HEK293 (cell line): ENCODE measurements around the gene NSUN3.

ENCODE experiments used
- CTCF ChIA-PET: fragments of 350-600 bp; formaldehyde crosslinking; extraction: SDS; loops from one replicate; lab custom pipeline; 2021; ENCODE audit warnings: antibody characterized with exemption; lab: Yijun Ruan, JAX
- POLR2A ChIA-PET: fragments of 300-600 bp; formaldehyde crosslinking; extraction: SDS; loops from one replicate; lab custom pipeline; 2020; ENCODE audit warnings: antibody characterized with exemption, inconsistent platforms; lab: Yijun Ruan, JAX
- H3K27ac ChIP-seq: fragments of 200-500 bp; sonication (Bioruptor generic); 2 replicates; pipeline ENCODE4 v1.5.1; 2014; ENCODE audit warnings: low read depth, low read length, control low read depth, inconsistent platforms; ENCODE audit errors: extremely low read depth
- H3K36me3 ChIP-seq, 2 experiments: fragments of 200-500 bp in 1 of 2; sonication (Bioruptor generic) in 1 of 2; 1 replicate in 1 of 2; 2 replicates in 1 of 2; pipeline ENCODE4 v1.5.1; 2014 to 2017; ENCODE audit warnings: inconsistent platforms in 2 of 2, low read length in 2 of 2; ENCODE audit not compliant: control insufficient read depth in 2 of 2, insufficient read depth in 1 of 2
- H3K4me1 ChIP-seq: fragments of 200-500 bp; sonication (Bioruptor generic); 2 replicates; pipeline ENCODE4 v1.5.1; 2014; ENCODE audit warnings: mild to moderate bottlenecking, low read length, inconsistent platforms; ENCODE audit not compliant: control insufficient read depth, insufficient read depth
- H3K4me3 ChIP-seq: 2 replicates; pipeline ENCODE4 v1.5.1; 2011; ENCODE audit warnings: low read depth, mild to moderate bottlenecking, control low read depth, low read length, moderate library complexity
- H3K9me3 ChIP-seq: fragments of 200-500 bp; sonication (Bioruptor generic); 2 replicates; pipeline ENCODE4 v1.5.1; 2014; ENCODE audit warnings: low read depth, low read length, inconsistent platforms; ENCODE audit not compliant: control insufficient read depth, insufficient read depth
- EGR2 ChIP-seq: fragments of 450-650 bp; formaldehyde crosslinking; IDR thresholded peaks from 2 replicates; pipeline ENCODE4 v1.5.1; 2016; ENCODE audit warnings: low read depth, missing biosample characterization, missing genetic modification characterization
- ELK4 ChIP-seq: IDR thresholded peaks from 2 replicates; pipeline ENCODE4 v1.6.1; 2011; ENCODE audit warnings: mild to moderate bottlenecking, low read depth, low read length, borderline replicate concordance
- GLIS1 ChIP-seq: fragments of 450-650 bp; formaldehyde crosslinking; IDR thresholded peaks from 2 replicates; pipeline ENCODE4 v1.5.1; 2016; ENCODE audit warnings: missing biosample characterization, missing genetic modification characterization
- HOXC10 ChIP-seq: sonication (generic); formaldehyde crosslinking; IDR thresholded peaks from 2 replicates; pipeline ENCODE4 v1.8.1; 2023; ENCODE audit warnings: mild to moderate bottlenecking, missing genetic modification reagents
- MYNN ChIP-seq: fragments of 450-650 bp; formaldehyde crosslinking; IDR thresholded peaks from 2 replicates; pipeline ENCODE4 v1.5.1; 2016; ENCODE audit warnings: missing biosample characterization, missing genetic modification characterization, borderline replicate concordance
- OSR2 ChIP-seq: fragments of 450-650 bp; formaldehyde crosslinking; IDR thresholded peaks from 2 replicates; pipeline ENCODE4 v1.5.1; 2016; ENCODE audit warnings: missing biosample characterization, missing genetic modification characterization
- OVOL3 ChIP-seq: fragments of 450-650 bp; formaldehyde crosslinking; IDR thresholded peaks from 2 replicates; pipeline ENCODE4 v1.5.1; 2016; ENCODE audit warnings: missing biosample characterization, missing genetic modification characterization
- SCRT2 ChIP-seq: fragments of 450-650 bp; formaldehyde crosslinking; IDR thresholded peaks from 2 replicates; pipeline ENCODE4 v1.5.1; 2016; ENCODE audit warnings: missing biosample characterization, missing genetic modification characterization
- SP2 ChIP-seq: fragments of 450-650 bp; formaldehyde crosslinking; IDR thresholded peaks from 2 replicates; pipeline ENCODE4 v1.5.1; 2016; ENCODE audit warnings: missing biosample characterization, missing genetic modification characterization
- YY1 ChIP-seq: fragments of 450-650 bp; formaldehyde crosslinking; IDR thresholded peaks from 2 replicates; pipeline ENCODE4 v1.5.1; 2018; ENCODE audit warnings: missing biosample characterization, missing genetic modification characterization
- ZBTB11 ChIP-seq: fragments of 450-650 bp; formaldehyde crosslinking; conservative IDR thresholded peaks from 2 replicates; pipeline ENCODE4 v1.5.1; 2016; ENCODE audit warnings: low read depth, missing biosample characterization, missing genetic modification characterization
- ZBTB17 ChIP-seq: fragments of 450-650 bp; formaldehyde crosslinking; IDR thresholded peaks from 2 replicates; pipeline ENCODE4 v1.5.1; 2016; ENCODE audit warnings: missing biosample characterization, missing genetic modification characterization
- ZBTB20 ChIP-seq: fragments of 450-650 bp; formaldehyde crosslinking; IDR thresholded peaks from 2 replicates; pipeline ENCODE4 v1.5.1; 2016; ENCODE audit warnings: missing biosample characterization, missing genetic modification characterization
- ZBTB26 ChIP-seq: fragments of 450-650 bp; formaldehyde crosslinking; optimal IDR thresholded peaks from 2 replicates; pipeline ENCODE3; 2016; ENCODE audit warnings: missing biosample characterization, mild to moderate bottlenecking, missing genetic modification characterization
- ZEB2 ChIP-seq: fragments of 450-650 bp; formaldehyde crosslinking; IDR thresholded peaks from 2 replicates; pipeline ENCODE4 v1.5.1; 2016; ENCODE audit warnings: missing biosample characterization, missing genetic modification characterization
- ZFHX2 ChIP-seq: fragments of 450-650 bp; formaldehyde crosslinking; conservative IDR thresholded peaks from 2 replicates; pipeline ENCODE4 v1.5.1; 2016; ENCODE audit warnings: missing biosample characterization, missing genetic modification characterization
- ZFP3 ChIP-seq: fragments of 450-650 bp; formaldehyde crosslinking; IDR thresholded peaks from 2 replicates; pipeline ENCODE4 v1.5.1; 2016; ENCODE audit warnings: low read depth, missing biosample characterization, missing genetic modification characterization
- ZFP37 ChIP-seq: fragments of 450-650 bp; formaldehyde crosslinking; IDR thresholded peaks from 2 replicates; pipeline ENCODE4 v1.5.1; 2016; ENCODE audit warnings: missing biosample characterization, missing genetic modification characterization
- ZNF121 ChIP-seq: fragments of 450-650 bp; formaldehyde crosslinking; IDR thresholded peaks from 2 replicates; pipeline ENCODE4 v1.5.1; 2016; ENCODE audit warnings: missing biosample characterization, missing genetic modification characterization
- ZNF2 ChIP-seq: fragments of 450-650 bp; formaldehyde crosslinking; IDR thresholded peaks from 2 replicates; pipeline ENCODE4 v1.5.1; 2016; ENCODE audit warnings: missing biosample characterization, missing genetic modification characterization
- ZNF248 ChIP-seq: fragments of 450-650 bp; formaldehyde crosslinking; IDR thresholded peaks from 2 replicates; pipeline ENCODE4 v1.5.1; 2017; ENCODE audit warnings: missing biosample characterization, missing genetic modification characterization
- ZNF335 ChIP-seq: fragments of 450-650 bp; formaldehyde crosslinking; conservative IDR thresholded peaks from 2 replicates; pipeline ENCODE4 v1.5.1; 2016; ENCODE audit warnings: missing biosample characterization, missing genetic modification characterization
- ZNF362 ChIP-seq: fragments of 450-650 bp; formaldehyde crosslinking; IDR thresholded peaks from 2 replicates; pipeline ENCODE4 v1.5.1; 2016; ENCODE audit warnings: missing biosample characterization, missing genetic modification characterization
- ZNF416 ChIP-seq: fragments of 450-650 bp; formaldehyde crosslinking; IDR thresholded peaks from 2 replicates; pipeline ENCODE4 v1.5.1; 2016; ENCODE audit warnings: missing biosample characterization, missing genetic modification characterization
- ZNF501 ChIP-seq: fragments of 450-650 bp; formaldehyde crosslinking; IDR thresholded peaks from 2 replicates; pipeline ENCODE4 v1.5.1; 2016; ENCODE audit warnings: missing biosample characterization, missing genetic modification characterization
- ZNF521 ChIP-seq: fragments of 450-650 bp; formaldehyde crosslinking; IDR thresholded peaks from 2 replicates; pipeline ENCODE4 v1.5.1; 2017; ENCODE audit warnings: missing biosample characterization, mild to moderate bottlenecking, missing genetic modification characterization
- ZNF580 ChIP-seq: fragments of 450-650 bp; formaldehyde crosslinking; IDR thresholded peaks from 2 replicates; pipeline ENCODE4 v1.5.1; 2016; ENCODE audit warnings: missing biosample characterization, missing genetic modification characterization
- ZNF629 ChIP-seq: fragments of 450-650 bp; formaldehyde crosslinking; IDR thresholded peaks from 2 replicates; pipeline ENCODE4 v1.5.1; 2017; ENCODE audit warnings: missing biosample characterization, missing genetic modification characterization
- ZNF707 ChIP-seq: fragments of 450-650 bp; formaldehyde crosslinking; IDR thresholded peaks from 2 replicates; pipeline ENCODE4 v1.5.1; 2016; ENCODE audit warnings: missing biosample characterization, missing genetic modification characterization
- ZNF837 ChIP-seq: fragments of 450-650 bp; formaldehyde crosslinking; IDR thresholded peaks from 2 replicates; pipeline ENCODE4 v1.5.1; 2016; ENCODE audit warnings: missing biosample characterization, missing genetic modification characterization
- ZXDB ChIP-seq: fragments of 450-650 bp; formaldehyde crosslinking; IDR thresholded peaks from 2 replicates; pipeline ENCODE4 v1.5.1; 2016; ENCODE audit warnings: missing biosample characterization, missing genetic modification characterization

The NSUN3 gene

GRCh38 chr3:94062513-94063404, at the start of gene NSUN3, which contains the start of gene DHFR2:
TSS of gene NSUN3 (plus strand) at chr3:94063061. CDS start at chr3:94063127, 66 bp downstream.
TSS of gene DHFR2 (minus strand) at chr3:94062916. CDS start at chr3:94061511, 1,405 bp downstream.
- Histone ChIP-seq H3K4me1 (no peaks in the 10 kb centered on the region), H3K9me3 (no peaks in the 10 kb centered on the region), H3K27ac (peak within 1 kb of the TSS; percentile 86), H3K36me3 (peaks cover 0 to 26% of the 10 kb centered on the region in 2 experiments; a peak in 1 of 3 replicates), H3K4me3 (peak within 1 kb of the TSS; percentile 86)
- CTCF ChIA-PET = interaction anchor here (0.6 to 1.4 kb wide), 2 partner anchors 19 to 58 kb away, joined by 3 read pairs; no protein-coding TSS in a partner anchor
- POLR2A ChIA-PET = interaction anchor here (0.6 to 1.7 kb wide), 8 partner anchors 13 to 89 kb away, joined by 3 to 12 read pairs (median 4); partner anchors contain the start of gene PROS1
- TF ChIP-seq MYNN (no peak), ZNF837 (tag by site-specific recombination) (no peak), ZFP3 (tag by site-specific recombination) (no peak), ZNF335 (tag by site-specific recombination) (peak; percentile 72), ELK4 (0 out of 2 replicates have a peak, but pooled peaks have one; percentile 58), SCRT2 (peak; percentile 77), EGR2 (tag by site-specific recombination) (peak; percentile 66), ZNF121 (tag by site-specific recombination) (0 out of 2 replicates have a peak, but pooled peaks have one; percentile 33), OSR2 (tag by site-specific recombination) (peak; percentile 92), ZNF580 (peak; percentile 66; the same call in 1 of the 2 replicates), ZFHX2 (peak; percentile 81), ZEB2 (peak; percentile 43), ZBTB11 (tag by site-specific recombination) (peak; percentile 60), HOXC10 (no peak), ZFP37 (tag by site-specific recombination) (no peak), ZNF521 (no peak), ZNF248 (no peak), ZBTB17 (0 out of 2 replicates have a peak, but pooled peaks have one; percentile 37), ZBTB20 (tag by site-specific recombination) (peak; percentile 81), ZNF629 (tag by site-specific recombination) (0 out of 2 replicates have a peak, but pooled peaks have one; percentile 29), GLIS1 (tag by site-specific recombination) (no peak), YY1 (no peak), ZXDB (tag by site-specific recombination) (peak; percentile 78; the same call in 1 of the 2 replicates), SP2 (peak; percentile 90), ZBTB26 (tag by site-specific recombination) (peak; percentile 53), ZNF362 (tag by site-specific recombination) (peak; percentile 79), ZNF501 (tag by site-specific recombination) (0 out of 2 replicates have a peak, but pooled peaks have one; percentile 17), ZNF2 (tag by site-specific recombination) (peak; percentile 12; the same call in 1 of the 2 replicates), ZNF707 (no peak), OVOL3 (tag by site-specific recombination) (peak; percentile 39; the same call in 1 of the 2 replicates), ZNF416 (no peak)
